ENCODE results near the gene C20orf173. TPM values are rescaled to one million over a fixed set of nuclear protein-coding genes. Genes with fewer than 3 reads are reported as not detected.
A peak's percentile ranks its signal among the peaks of the same experiment; 100 is the strongest.

C20orf173 gene, protein sequence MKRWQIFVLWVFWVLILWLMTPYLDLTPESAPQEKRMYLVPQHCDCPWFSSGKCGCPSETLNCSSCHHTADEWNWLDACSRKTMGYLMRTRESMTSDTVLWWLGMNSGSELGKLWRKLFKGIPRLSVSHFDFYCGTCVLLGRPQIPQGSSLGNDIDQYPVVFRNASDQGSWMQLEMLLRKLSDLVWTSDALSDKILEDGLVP
- not detected in 2 replicates for total RNA-seq

GRCh38 chr20:35529552-35529951, at the start of gene C20orf173:
TSS of gene C20orf173 (minus strand) at chr20:35529652. CDS start at chr20:35529373, 279 bp downstream.
- H2AFZ ChIP-seq (ENCODE audit: low read length), result no peak within 1 kb of the TSS
- no peaks in the 10 kb centered on the region for H4K20me1 ChIP-seq (ENCODE audit: insufficient read depth, low read length)
- no peak within 1 kb of the TSS for H3K4me2 ChIP-seq (ENCODE audit: insufficient read depth, low read length)
- no peak within 1 kb of the TSS for H3K4me3 ChIP-seq (ENCODE audit: insufficient read depth, low read length)
- no peaks in the 10 kb centered on the region for H3K4me1 ChIP-seq (ENCODE audit: insufficient read depth, low read length)
- no peak for TF ChIP-seq CTCF (IDR thresholded peaks at IDR 0.05; ENCODE audit: extremely low read depth, low read depth, low read length)
- no peaks in the 10 kb centered on the region for H3K27me3 ChIP-seq (ENCODE audit: insufficient read depth, low read length)
- no peak within 1 kb of the TSS for H3K27ac ChIP-seq (ENCODE audit: low read depth, low read length)
- no peak for DNase-seq (ENCODE audit: insufficient read length, low spot score, missing footprints)
- no peaks in the 10 kb centered on the region for H3K79me2 ChIP-seq (ENCODE audit: insufficient read depth, low read length)
- no peaks in the 10 kb centered on the region for H3K9me3 ChIP-seq (ENCODE audit: low read depth, low read length)
- H3K36me3 ChIP-seq (ENCODE audit: insufficient read depth, low read length), result no peaks in the 10 kb centered on the region

DNA sequence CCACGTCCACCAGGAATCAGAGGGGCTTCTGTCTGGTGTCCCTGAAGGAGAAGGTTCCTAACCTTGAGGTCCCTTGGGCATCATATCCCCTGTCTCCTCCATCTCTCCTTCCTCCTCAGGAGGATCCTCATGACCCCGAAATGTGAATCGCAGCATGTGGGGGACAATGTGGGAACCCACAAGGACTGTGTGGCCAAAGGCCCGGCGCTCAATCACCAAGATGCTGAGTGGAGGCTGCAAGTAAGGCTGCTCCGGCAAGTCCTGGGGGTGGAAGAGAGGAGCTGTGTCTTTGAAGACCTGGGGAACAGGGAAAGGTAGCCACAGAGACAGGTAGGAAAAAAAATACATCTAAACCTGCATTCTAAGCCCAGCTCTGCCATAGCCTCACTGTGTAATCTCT, 49.7 kb upstream of the C20orf173 start:
- Histone ChIP-seq H3K4me2 (ENCODE audit: insufficient read depth, low read length) (no peak overlapping the region), H3K4me1 (ENCODE audit: insufficient read depth, low read length) (no peaks in the 10 kb centered on the region), H3K9me3 (ENCODE audit: low read depth, low read length) (no peaks in the 10 kb centered on the region), H3K4me3 (ENCODE audit: insufficient read depth, low read length) (no peak overlapping the region), H3K27ac (ENCODE audit: low read depth, low read length) (no peak overlapping the region), H3K27me3 (ENCODE audit: insufficient read depth, low read length) (no peaks in the 10 kb centered on the region), H3K79me2 (ENCODE audit: insufficient read depth, low read length) (no peaks in the 10 kb centered on the region), H2AFZ (ENCODE audit: low read length) (no peak overlapping the region), H4K20me1 (ENCODE audit: insufficient read depth, low read length) (no peaks in the 10 kb centered on the region), H3K36me3 (ENCODE audit: insufficient read depth, low read length) (no peaks in the 10 kb centered on the region)
- DNase-seq (ENCODE audit: insufficient read length, low spot score, missing footprints), result no peak
- no peak for TF ChIP-seq CTCF (IDR thresholded peaks at IDR 0.05; ENCODE audit: extremely low read depth, low read depth, low read length)

DNA sequence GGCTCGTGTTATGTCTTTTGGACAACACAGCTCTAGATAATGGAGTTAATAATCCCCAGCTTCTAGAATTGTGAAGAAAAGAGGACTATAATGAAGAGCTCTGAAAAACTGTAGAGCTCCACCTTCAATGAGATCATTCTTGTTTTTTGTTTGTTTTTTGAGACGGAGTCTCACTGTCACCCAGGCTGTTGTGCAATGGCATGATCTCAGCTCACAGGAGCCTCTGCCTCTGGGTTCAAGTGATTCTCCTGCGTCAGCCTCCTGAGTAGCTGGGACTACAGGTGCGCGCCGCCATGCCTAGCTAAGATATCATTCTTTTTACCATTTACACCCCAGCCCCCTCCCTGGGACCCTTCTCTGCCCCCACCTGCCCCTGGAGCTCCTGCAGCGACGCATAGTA, 49.0 kb upstream of the C20orf173 start:
- Histone ChIP-seq H3K27me3 (ENCODE audit: insufficient read depth, low read length) (no peaks in the 10 kb centered on the region), H3K9me3 (ENCODE audit: low read depth, low read length) (no peaks in the 10 kb centered on the region), H2AFZ (ENCODE audit: low read length) (no peak overlapping the region), H4K20me1 (ENCODE audit: insufficient read depth, low read length) (no peaks in the 10 kb centered on the region), H3K4me3 (ENCODE audit: insufficient read depth, low read length) (no peak overlapping the region), H3K4me1 (ENCODE audit: insufficient read depth, low read length) (no peaks in the 10 kb centered on the region), H3K36me3 (ENCODE audit: insufficient read depth, low read length) (no peaks in the 10 kb centered on the region), H3K4me2 (ENCODE audit: insufficient read depth, low read length) (no peak overlapping the region), H3K79me2 (ENCODE audit: insufficient read depth, low read length) (no peaks in the 10 kb centered on the region), H3K27ac (ENCODE audit: low read depth, low read length) (no peak overlapping the region)
- TF ChIP-seq CTCF (IDR thresholded peaks at IDR 0.05; ENCODE audit: extremely low read depth, low read depth, low read length), result no peak
- DNase-seq (ENCODE audit: insufficient read length, low spot score, missing footprints), result peak; percentile 4

GRCh38 chr20:35576816-35577215, 47.4 kb upstream of the C20orf173 start:
- Histone ChIP-seq H3K27ac (ENCODE audit: low read depth, low read length) (no peak overlapping the region), H3K36me3 (ENCODE audit: insufficient read depth, low read length) (no peaks in the 10 kb centered on the region), H2AFZ (ENCODE audit: low read length) (no peak overlapping the region), H3K9me3 (ENCODE audit: low read depth, low read length) (peaks cover 2% of the 10 kb centered on the region), H3K79me2 (ENCODE audit: insufficient read depth, low read length) (no peaks in the 10 kb centered on the region), H3K4me3 (ENCODE audit: insufficient read depth, low read length) (no peak overlapping the region), H4K20me1 (ENCODE audit: insufficient read depth, low read length) (no peaks in the 10 kb centered on the region), H3K4me2 (ENCODE audit: insufficient read depth, low read length) (no peak overlapping the region), H3K4me1 (ENCODE audit: insufficient read depth, low read length) (no peaks in the 10 kb centered on the region), H3K27me3 (ENCODE audit: insufficient read depth, low read length) (no peaks in the 10 kb centered on the region)
- DNase-seq (ENCODE audit: insufficient read length, low spot score, missing footprints), result no peak
- TF ChIP-seq CTCF (IDR thresholded peaks at IDR 0.05; ENCODE audit: extremely low read depth, low read depth, low read length), result no peak

All from osteoblast (primary cell).